ENCODE measurements around the gene CCDC188. TPM values are rescaled to one million over a fixed set of nuclear protein-coding genes. Genes with fewer than 3 reads are reported as not detected.
"Not testable (repeated sequence)": the region's sequence is repeated elsewhere in the genome, so short reads cannot be mapped to it uniquely, and the experiment has no call there.

Gene CCDC188
- total and polyA plus RNA-seq, 7 experiments from 2014 or later, result not detected

- H3K36me3 ChIP-seq (ENCODE audit: control insufficient read depth in 2 of 3, insufficient read depth in 3 of 3, low read length in 3 of 3); DNase-seq; H3K27ac Mint-ChIP-seq; H3K9me3 ChIP-seq (ENCODE audit: control insufficient read depth in 2 of 3, low read length in 3 of 3); POLR2A ChIA-PET; ATAC-seq; H3K4me1 ChIP-seq (ENCODE audit: control insufficient read depth in 2 of 2, insufficient read depth in 2 of 2, low read length in 2 of 2); H3K27me3 ChIP-seq (ENCODE audit: control insufficient read depth in 2 of 2, insufficient read depth in 2 of 2, low read length in 2 of 2); H3K27ac ChIP-seq (ENCODE audit: low read depth, low read length); H3K4me3 Mint-ChIP-seq; H3K4me1 Mint-ChIP-seq; H3K4me3 ChIP-seq (ENCODE audit: low read length); H3K9me3 Mint-ChIP-seq; H3K36me3 Mint-ChIP-seq; H3K27me3 Mint-ChIP-seq: not testable (repeated sequence)
- intact Hi-C loops (cut with micrococcal nuclease), result loop anchor here in 1 of 2 donors (5.0 kb wide), 1 partner anchor 298 kb away; no protein-coding TSS in a partner anchor
- CTCF ChIA-PET, result interaction anchor here (0.7 kb wide), 1 partner anchor 124 kb away, joined by 3 read pairs; no protein-coding TSS in a partner anchor
Observed at GRCh38 chr22:20159531-20159930, 8.7 kb upstream of the CCDC188 start.

GRCh38 chr22:20159076-20159475 is 8.2 kb upstream of the CCDC188 start:
- peaks cover 0 to 7% (median 0%) of the 10 kb centered on the region in 5 donors for H3K27me3 Mint-ChIP-seq
- H3K36me3 ChIP-seq (ENCODE audit: control insufficient read depth in 2 of 3, insufficient read depth in 3 of 3, low read length in 3 of 3), result no peaks in the 10 kb centered on the region

GRCh38 chr22:20158391-20159036 is 7.7 kb upstream of the CCDC188 start:
- H3K9me3 ChIP-seq (ENCODE audit: control insufficient read depth in 2 of 3, low read length in 3 of 3), result peaks cover 0 to 6% (median 0%) of the 10 kb centered on the region in 3 experiments
- peaks cover 0 to 7% (median 0%) of the 10 kb centered on the region in 5 donors for H3K27me3 Mint-ChIP-seq
- intact Hi-C loops (cut with micrococcal nuclease), result loop anchor here in 1 of 2 donors (5.0 kb wide), 1 partner anchor 299 kb away; no protein-coding TSS in a partner anchor
- H3K4me1 Mint-ChIP-seq, result peaks cover 0 to 4% (median 0%) of the 10 kb centered on the region in 7 donors
- ChIA-PET POLR2A (no interaction called here), CTCF (no interaction called here)
- no peak overlapping the region for H3K4me3 Mint-ChIP-seq
- no peaks in the 10 kb centered on the region for H3K27me3 ChIP-seq (ENCODE audit: control insufficient read depth in 2 of 2, insufficient read depth in 2 of 2, low read length in 2 of 2)
- no peaks in the 10 kb centered on the region for H3K4me1 ChIP-seq (ENCODE audit: control insufficient read depth in 2 of 2, insufficient read depth in 2 of 2, low read length in 2 of 2)
- no peaks in the 10 kb centered on the region for H3K36me3 Mint-ChIP-seq
- no peaks in the 10 kb centered on the region for H3K9me3 Mint-ChIP-seq
- H3K4me3 ChIP-seq (ENCODE audit: low read length), result no peak overlapping the region
- H3K27ac ChIP-seq (ENCODE audit: low read depth, low read length), result no peak overlapping the region
- DNase-seq (no peak), ATAC-seq (no peak)
- no peak overlapping the region for H3K27ac Mint-ChIP-seq
- H3K36me3 ChIP-seq (ENCODE audit: control insufficient read depth in 2 of 3, insufficient read depth in 3 of 3, low read length in 3 of 3), result no peaks in the 10 kb centered on the region

More at GRCh38 chr22:20159076-20159475, 8.2 kb upstream of the CCDC188 start:
- Histone ChIP-seq H3K4me1 (ENCODE audit: control insufficient read depth in 2 of 2, insufficient read depth in 2 of 2, low read length in 2 of 2) (no peaks in the 10 kb centered on the region), H3K9me3 (ENCODE audit: control insufficient read depth in 2 of 3, low read length in 3 of 3) (peaks cover 0 to 6% (median 0%) of the 10 kb centered on the region in 3 experiments), H3K27ac (ENCODE audit: low read depth, low read length) (no peak overlapping the region), H3K27me3 (ENCODE audit: control insufficient read depth in 2 of 2, insufficient read depth in 2 of 2, low read length in 2 of 2) (no peaks in the 10 kb centered on the region), H3K4me3 (ENCODE audit: low read length) (no peak overlapping the region)
- no peak for ATAC-seq
- DNase-seq, result no peak
- intact Hi-C loops (cut with micrococcal nuclease), result loop anchor here in 1 of 2 donors (5.0 kb wide), 1 partner anchor 298 kb away; no protein-coding TSS in a partner anchor
- ChIA-PET CTCF (interaction anchor here (0.7 kb wide), 1 partner anchor 125 kb away, joined by 3 read pairs; no protein-coding TSS in a partner anchor), POLR2A (no interaction called here)
- Mint-ChIP-seq H3K4me1 (peaks cover 0 to 4% (median 0%) of the 10 kb centered on the region in 7 donors), H3K9me3 (peaks cover 0 to 1% (median 0%) of the 10 kb centered on the region in 11 donors), H3K27ac (no peak overlapping the region), H3K4me3 (no peak overlapping the region), H3K36me3 (no peaks in the 10 kb centered on the region)

GRCh38 chr22:20157430-20158183 is 6.8 kb upstream of the CCDC188 start:
- Mint-ChIP-seq H3K27me3 (peaks cover 0 to 7% (median 0%) of the 10 kb centered on the region in 5 donors), H3K9me3 (no peaks in the 10 kb centered on the region), H3K36me3 (no peaks in the 10 kb centered on the region), H3K27ac (no peak overlapping the region), H3K4me1 (peaks cover 0 to 4% (median 0%) of the 10 kb centered on the region in 7 donors), H3K4me3 (no peak overlapping the region)
- H3K4me1 ChIP-seq (ENCODE audit: control insufficient read depth in 2 of 2, insufficient read depth in 2 of 2, low read length in 2 of 2), result no peaks in the 10 kb centered on the region
- peaks cover 0 to 6% (median 0%) of the 10 kb centered on the region in 3 experiments for H3K9me3 ChIP-seq (ENCODE audit: control insufficient read depth in 2 of 3, low read length in 3 of 3)
- no peak for ATAC-seq
- ChIA-PET POLR2A (interaction anchor here (0.6 to 1.0 kb wide), 2 partner anchors 47 to 141 kb away, joined by 3 to 4 read pairs; no protein-coding TSS in a partner anchor), CTCF (interaction anchor here (0.9 to 1.8 kb wide), 10 partner anchors 29 to 585 kb away, joined by 3 to 7 read pairs (median 4); no protein-coding TSS in a partner anchor)
- no peak overlapping the region for H3K27ac ChIP-seq (ENCODE audit: low read depth, low read length)
- intact Hi-C loops (cut with micrococcal nuclease), result loop anchor here (1.0 to 5.0 kb wide), 6 partner anchors 81 to 300 kb away; partner anchors contain the start of gene RTN4R (in 2 of the 2)
- no peak for DNase-seq
- H3K4me3 ChIP-seq (ENCODE audit: low read length), result no peak overlapping the region
- no peaks in the 10 kb centered on the region for H3K27me3 ChIP-seq (ENCODE audit: control insufficient read depth in 2 of 2, insufficient read depth in 2 of 2, low read length in 2 of 2)
- no peaks in the 10 kb centered on the region for H3K36me3 ChIP-seq (ENCODE audit: control insufficient read depth in 2 of 3, insufficient read depth in 3 of 3, low read length in 3 of 3)

- CTCF ChIA-PET, result interaction anchor here (0.9 to 1.8 kb wide), 11 partner anchors 28 to 586 kb away, joined by 3 to 7 read pairs (median 4); no protein-coding TSS in a partner anchor
Observed at GRCh38 chr22:20156611-20157429, 6.0 kb upstream of the CCDC188 start.

GRCh38 chr22:20156042-20156389 is 5.2 kb upstream of the CCDC188 start:
- no peaks in the 10 kb centered on the region for H3K36me3 Mint-ChIP-seq

More at GRCh38 chr22:20156611-20157429, 6.0 kb upstream of the CCDC188 start:
- ATAC-seq (peak; percentile 89), DNase-seq (peak; percentile 70 to 92 (median 80))
- POLR2A ChIA-PET, result interaction anchor here (1.0 kb wide), 1 partner anchor 48 kb away, joined by 3 read pairs; no protein-coding TSS in a partner anchor
- H3K27me3 Mint-ChIP-seq, result peaks cover 0 to 7% (median 0%) of the 10 kb centered on the region in 5 donors
- Histone ChIP-seq H3K4me3 (ENCODE audit: low read length) (no peak overlapping the region), H3K27ac (ENCODE audit: low read depth, low read length) (no peak overlapping the region), H3K36me3 (ENCODE audit: control insufficient read depth in 2 of 3, insufficient read depth in 3 of 3, low read length in 3 of 3) (no peaks in the 10 kb centered on the region), H3K9me3 (ENCODE audit: control insufficient read depth in 2 of 3, low read length in 3 of 3) (peaks cover 0 to 3% (median 0%) of the 10 kb centered on the region in 3 experiments), H3K4me1 (ENCODE audit: control insufficient read depth in 2 of 2, insufficient read depth in 2 of 2, low read length in 2 of 2) (no peaks in the 10 kb centered on the region), H3K27me3 (ENCODE audit: control insufficient read depth in 2 of 2, insufficient read depth in 2 of 2, low read length in 2 of 2) (no peaks in the 10 kb centered on the region)
- no peak overlapping the region for H3K27ac Mint-ChIP-seq
- H3K4me3 Mint-ChIP-seq, result no peak overlapping the region
- intact Hi-C loops (cut with micrococcal nuclease), result loop anchor here (1.0 to 5.0 kb wide), 6 partner anchors 81 to 300 kb away; partner anchors contain the start of gene RTN4R (in 2 of the 2)
- H3K9me3 Mint-ChIP-seq, result no peaks in the 10 kb centered on the region
- H3K4me1 Mint-ChIP-seq, result peaks cover 0 to 4% (median 0%) of the 10 kb centered on the region in 7 donors
- no peaks in the 10 kb centered on the region for H3K36me3 Mint-ChIP-seq

More at GRCh38 chr22:20156042-20156389, 5.2 kb upstream of the CCDC188 start:
- H3K27ac ChIP-seq (ENCODE audit: low read depth, low read length), result no peak overlapping the region
- no peaks in the 10 kb centered on the region for H3K36me3 ChIP-seq (ENCODE audit: control insufficient read depth in 2 of 3, insufficient read depth in 3 of 3, low read length in 3 of 3)
- Mint-ChIP-seq H3K27me3 (peaks cover 0 to 7% (median 0%) of the 10 kb centered on the region in 5 donors), H3K4me3 (peak overlapping the region in 1 of 10 donors; percentile 19), H3K4me1 (peaks cover 0 to 4% (median 0%) of the 10 kb centered on the region in 7 donors), H3K27ac (no peak overlapping the region), H3K9me3 (no peaks in the 10 kb centered on the region)
- ChIA-PET POLR2A (no interaction called here), CTCF (interaction anchor here (0.7 to 1.7 kb wide), 3 partner anchors 106 to 426 kb away, joined by 3 to 7 read pairs (median 3); no protein-coding TSS in a partner anchor)
- DNase-seq, result no peak
- H3K4me1 ChIP-seq (ENCODE audit: control insufficient read depth in 2 of 2, insufficient read depth in 2 of 2, low read length in 2 of 2), result no peaks in the 10 kb centered on the region
- H3K27me3 ChIP-seq (ENCODE audit: control insufficient read depth in 2 of 2, insufficient read depth in 2 of 2, low read length in 2 of 2), result no peaks in the 10 kb centered on the region
- H3K4me3 ChIP-seq (ENCODE audit: low read length), result no peak overlapping the region
- ATAC-seq, result no peak
- intact Hi-C loops (cut with micrococcal nuclease), result loop anchor here in 1 of 2 donors (5.0 kb wide), 1 partner anchor 301 kb away; no protein-coding TSS in a partner anchor
- no peaks in the 10 kb centered on the region for H3K9me3 ChIP-seq (ENCODE audit: control insufficient read depth in 2 of 3, low read length in 3 of 3)
